OCI-LY7 (cell line): ENCODE results near the gene MYL5.

Experiments used
- CTCF ChIP-seq: fragments of 200-600 bp; sonication (generic); conservative IDR thresholded peaks from 2 replicates; pipeline ENCODE4 v1.5.1; 2014; ENCODE audit warnings: mild to moderate bottlenecking, antibody characterized with exemption, low read length, moderate library complexity, mixed read lengths
- EZH2phosphoT487 ChIP-seq: fragments of 200-600 bp; sonication (generic); IDR thresholded peaks from 2 replicates; pipeline ENCODE4 v1.6.1; 2018; ENCODE audit warnings: low read depth, borderline replicate concordance, mild to moderate bottlenecking, mixed run types, antibody characterized with exemption, low read length, moderate library complexity, mixed read lengths

- no peak for TF ChIP-seq CTCF
- TF ChIP-seq EZH2phosphoT487, result no peak
Measured at GRCh38 chr4:633406-633805, 40.9 kb upstream of the MYL5 start.
